ENCODE data around the gene PPP2R2B. TPM values are rescaled to one million over a fixed set of nuclear protein-coding genes. Genes with fewer than 3 reads are reported as not detected.

PPP2R2B gene
- total RNA-seq, 1 donor from 2014 or later = 2.2 TPM

- DNase-seq = no peak
Measured at GRCh38 chr5:146548781-146549449, 329.6 kb downstream of the PPP2R2B start.

DNA sequence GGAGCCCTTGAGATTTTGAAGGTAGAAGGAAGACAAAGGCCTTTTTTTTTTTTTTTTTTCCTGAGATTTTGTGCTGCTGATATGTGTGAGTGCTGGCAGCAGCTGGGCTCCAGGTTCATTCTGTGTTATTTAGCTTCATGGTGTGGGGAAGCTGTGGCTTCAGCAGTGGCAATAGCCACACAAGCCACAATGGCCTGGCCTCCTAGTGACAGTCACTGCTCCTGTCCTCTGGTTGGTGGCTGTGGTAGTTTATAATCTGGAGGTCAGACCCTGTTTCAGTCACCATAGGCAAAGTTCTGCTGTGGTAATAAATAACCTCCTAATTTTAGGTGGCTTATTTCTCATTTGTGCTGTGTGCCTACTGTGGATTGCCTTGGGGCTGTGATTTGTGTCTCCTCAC lies 334.3 kb downstream of the PPP2R2B start:
- DNase-seq = no peak

GRCh38 chr5:146541958-146542849 lies 336.4 kb downstream of the PPP2R2B start:
- no peak for DNase-seq

DNA sequence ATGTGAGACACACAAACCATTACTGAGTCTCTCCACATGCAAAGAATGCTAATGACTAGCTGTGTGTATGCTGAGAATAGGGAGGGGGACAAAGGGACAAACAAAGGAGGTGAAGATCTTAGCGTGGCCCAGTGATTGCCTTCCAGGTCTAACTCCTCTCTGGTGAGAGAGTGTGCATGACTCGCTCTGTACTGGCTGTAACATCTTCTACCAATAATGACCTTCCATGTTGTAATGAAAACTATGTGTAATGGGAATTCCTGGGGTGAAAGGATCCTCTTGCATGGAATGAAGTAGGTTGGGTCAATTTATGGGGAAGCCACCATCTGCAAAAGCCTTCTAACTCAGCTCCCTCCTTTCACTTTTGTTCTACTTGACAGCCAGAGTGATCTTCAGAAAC lies 338.1 kb downstream of the PPP2R2B start:
- no peak for DNase-seq

DNA sequence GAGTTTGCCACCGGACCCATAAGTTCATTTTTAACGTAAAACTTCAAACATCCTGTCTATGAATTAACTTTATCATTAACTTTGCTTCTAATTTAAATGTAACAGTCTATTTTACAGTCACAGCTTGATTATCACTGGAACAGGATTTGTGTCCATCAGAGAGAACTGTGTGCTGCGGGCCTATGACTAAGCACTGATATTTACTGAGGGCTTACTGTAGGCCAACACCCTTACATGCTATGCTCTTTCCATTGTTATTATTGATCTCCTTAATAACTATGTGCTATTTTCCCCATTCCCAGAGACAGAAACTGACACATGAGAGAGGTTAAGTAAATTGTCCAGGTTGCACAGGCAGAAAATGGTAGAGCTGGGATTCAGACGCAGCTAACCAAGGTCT lies 338.6 kb downstream of the PPP2R2B start:
- DNase-seq = no peak

DNA sequence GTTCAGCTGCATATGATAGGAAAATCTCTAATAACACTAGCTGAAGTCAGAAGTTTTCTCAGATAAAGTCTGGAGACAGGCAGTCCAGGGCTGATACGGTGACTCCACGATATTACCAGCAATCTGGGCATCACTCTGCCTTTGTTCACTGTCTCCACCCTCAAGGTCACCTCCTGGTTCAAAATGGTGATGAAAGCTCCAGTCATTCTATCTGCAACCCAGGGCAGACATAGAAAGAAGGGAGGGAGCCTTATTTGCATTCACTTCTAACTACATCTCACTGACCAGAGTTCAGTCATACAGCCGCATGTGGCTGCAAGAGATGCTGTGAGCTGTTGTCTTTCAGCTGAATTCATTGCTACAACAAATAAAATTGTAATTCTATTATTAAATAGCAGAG lies 340.1 kb downstream of the PPP2R2B start:
- no peak for DNase-seq

DNA sequence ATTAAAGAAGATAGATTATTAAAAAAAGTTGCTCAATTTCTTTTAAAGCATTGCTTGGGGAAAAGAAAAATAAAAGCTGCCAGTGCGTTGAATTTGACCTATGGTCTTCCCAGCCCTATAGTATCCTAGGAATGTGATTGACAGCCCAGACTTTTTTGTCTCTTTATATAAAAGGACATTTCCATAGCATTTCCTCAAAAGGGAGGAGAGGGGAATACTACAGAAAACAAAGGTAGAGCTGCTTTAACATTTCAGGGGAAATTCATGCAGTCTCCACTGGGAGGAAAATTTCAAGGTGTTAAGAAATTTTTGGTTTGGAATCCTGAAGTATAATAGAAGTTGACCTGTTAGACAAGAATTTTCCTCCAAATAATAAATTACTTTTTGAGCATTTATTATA lies 344.7 kb downstream of the PPP2R2B start:
- no peak for DNase-seq

DNA sequence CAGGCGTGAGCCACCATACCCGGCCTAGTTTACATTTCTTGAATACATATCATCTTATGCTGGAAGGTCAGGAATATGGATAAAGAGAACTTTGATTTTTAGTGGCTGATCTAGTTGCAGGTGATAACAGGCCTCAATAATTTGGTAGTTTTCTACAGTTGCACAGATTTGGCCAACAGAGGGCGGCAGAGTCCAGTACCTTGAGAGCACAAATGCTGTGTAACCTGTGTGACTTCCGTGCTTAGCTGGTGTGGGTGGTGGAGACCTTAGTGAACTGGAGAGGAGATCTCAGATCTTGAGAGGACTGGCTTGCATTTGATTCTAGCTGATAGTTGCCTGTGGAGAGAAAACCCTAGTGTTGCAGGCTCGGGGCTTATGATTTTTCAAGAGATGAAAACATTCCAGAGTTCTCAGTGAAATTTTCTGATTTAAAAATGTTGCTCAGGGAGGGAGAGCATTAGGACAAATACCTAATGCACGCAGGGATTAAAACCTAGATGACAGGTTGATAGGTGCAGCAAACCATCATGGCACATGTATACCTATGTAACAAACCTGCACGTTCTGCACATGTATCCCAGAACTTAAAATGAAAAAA lies 345.2 kb downstream of the PPP2R2B start:
- DNase-seq = no peak

Small RNA genes within 50 kb of the gene (small RNA-seq; reads per million reads assigned to genes)
- not detected for gene RN7SL791P (ENCODE audit: low replicate concordance)
